ENCODE results near the gene IGFLR1.

DNA sequence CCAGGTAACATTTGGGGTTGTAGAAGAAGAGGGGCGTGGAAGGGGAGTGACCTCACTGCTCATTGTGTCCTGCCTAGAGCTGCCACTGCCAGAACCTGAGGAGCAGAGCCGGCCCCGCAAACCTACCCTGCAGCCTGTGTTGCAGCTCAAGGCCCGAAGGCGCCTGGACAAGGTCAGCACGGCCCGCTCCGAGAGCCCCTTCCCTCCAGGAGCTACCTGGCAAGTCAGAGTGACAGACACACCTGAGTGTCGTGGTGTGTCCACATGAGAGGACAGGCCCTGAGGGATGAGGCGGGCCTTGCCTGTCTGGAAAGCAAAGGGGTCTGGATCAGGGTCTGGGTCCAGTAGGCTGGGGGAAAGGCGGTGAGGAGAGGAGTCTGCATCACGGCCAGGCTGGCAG, 17.7 kb downstream of the IGFLR1 start:
- TF ChIP-seq EZH2 (IDR thresholded peaks at IDR 0.05; ENCODE audit: borderline replicate concordance, insufficient read depth, low read length, poor library complexity, severe bottlenecking) (no peak), RAD21 (conservative IDR thresholded peaks at IDR 0.05) (no peak)
